Panc1 (cell line): ENCODE results near the gene TMEM87A. TPM values are rescaled to one million over a fixed set of nuclear protein-coding genes. Genes with fewer than 3 reads are reported as not detected.

Source experiments
- ATAC-seq: fragments of 200-7000 bp; cut with Tn5 transposase; 2 replicates; pipeline ENCODE4 v1.9.1; 2020; ENCODE audit warnings: mild to moderate bottlenecking, moderate library complexity
- BruUV-seq: library from RNA; stranded (reverse); fragments of 400-500 nt; replicated peaks from 2 replicates; lab custom pipeline; 2021; lab: Mats Ljungman, UMichigan
- CTCF ChIA-PET: fragments of 300-600 bp; sonication (Branson Sonifier 250); formaldehyde crosslinking; loops from one replicate; lab custom pipeline; 2022; ENCODE audit warnings: antibody characterized with exemption; lab: Charles Lee
- POLR2A ChIA-PET: fragments of 300-600 bp; sonication (Branson Sonifier 250); formaldehyde crosslinking; loops from one replicate; lab custom pipeline; 2022; ENCODE audit warnings: antibody characterized with exemption; lab: Charles Lee
- DNase-seq: peaks from one replicate; pipeline ENCODE4 v3.0.0-alpha.2; 2010; ENCODE audit warnings: low read depth, low spot score
- H3K27ac ChIP-seq: 2 replicates; pipeline ENCODE4 v1.5.1; 2011; ENCODE audit warnings: mild to moderate bottlenecking, low read length, inconsistent platforms
- H3K27me3 ChIP-seq: fragments of 200-500 bp; sonication (Bioruptor generic); 2 replicates; pipeline ENCODE4 v1.6.0; 2014; ENCODE audit warnings: low read length, inconsistent platforms; ENCODE audit not compliant: control insufficient read depth, insufficient read depth
- H3K36me3 ChIP-seq: fragments of 200-500 bp; sonication (Bioruptor generic); 2 replicates; pipeline ENCODE4 v1.5.1; 2014; ENCODE audit warnings: inconsistent platforms, mild to moderate bottlenecking, low read length, moderate library complexity; ENCODE audit not compliant: control insufficient read depth, insufficient read depth
- H3K4me1 ChIP-seq: 2 replicates; pipeline ENCODE4 v1.5.1; 2011; ENCODE audit warnings: inconsistent platforms, mild to moderate bottlenecking, low read length, moderate library complexity; ENCODE audit not compliant: control insufficient read depth, insufficient read depth
- H3K4me3 ChIP-seq, 2 experiments: 2 replicates each; pipeline ENCODE4 v1.5.1; 2011 to 2012; ENCODE audit warnings: low read depth in 2 of 2, low read length in 2 of 2, mild to moderate bottlenecking in 2 of 2, inconsistent platforms in 1 of 2, moderate library complexity in 1 of 2
- H3K9me3 ChIP-seq: fragments of 200-500 bp; sonication (Bioruptor generic); 2 replicates; pipeline ENCODE4 v1.5.1; 2014; ENCODE audit warnings: low read depth, mild to moderate bottlenecking, inconsistent platforms, low read length, moderate library complexity; ENCODE audit not compliant: control insufficient read depth, insufficient read depth
- POLR2AphosphoS5 ChIP-seq: IDR thresholded peaks from 2 replicates; pipeline ENCODE4 v1.6.1; 2012; ENCODE audit warnings: mild to moderate bottlenecking, low read depth, low read length, moderate library complexity
- REST ChIP-seq, 2 experiments: IDR thresholded peaks; 2 replicates each; pipeline ENCODE4 v1.6.1; 2011 to 2012; ENCODE audit warnings: low read depth in 2 of 2, control low read depth in 1 of 2, low read length in 1 of 2, mild to moderate bottlenecking in 1 of 2, moderate library complexity in 1 of 2; ENCODE audit not compliant: insufficient read depth in 1 of 2
- SIN3A ChIP-seq: IDR thresholded peaks from 2 replicates; pipeline ENCODE4 v1.6.1; 2012; ENCODE audit warnings: low read depth, mild to moderate bottlenecking, low read length, moderate library complexity, borderline replicate concordance; ENCODE audit not compliant: insufficient read depth
- TCF7L2 ChIP-seq: IDR thresholded peaks from 2 replicates; pipeline ENCODE4 v1.6.1; 2011; ENCODE audit warnings: mild to moderate bottlenecking, low read depth, low read length, inconsistent platforms
- in situ Hi-C: cut with HindIII; loops from 2 replicates; pipeline ENCODE4 v1.10.0; 2016; ENCODE audit warnings: low sequenced_read_pairs, low pct_unique_long_range_greater_than_20kb
- intact Hi-C: fragments of 100-400 bp; cut with micrococcal nuclease; formaldehyde crosslinking; loops from one replicate; pipeline ENCODE4 v1.10.0; 2022; ENCODE audit not compliant: unreplicated experiment
- total RNA-seq: library from RNA; stranded (reverse); gene quantifications from one replicate; pipeline ENCODE4 v1.2.1, GENCODE V29; 2021; ENCODE audit not compliant: unreplicated experiment
- TF ChIP-seq, protein P1 (sequence below): fragments of 450-650 bp; IDR thresholded peaks from 2 replicates; pipeline ENCODE4 v1.5.1; 2017; ENCODE audit warnings: mild to moderate bottlenecking

The TMEM87A gene
- total RNA-seq, 1 experiment from 2014 or later: 49.6 TPM

- TF ChIP-seq TCF7L2 (no peak), POLR2AphosphoS5 (no peak), SIN3A (no peak), REST (IDR thresholded peaks at IDR 0.05; ENCODE audit: insufficient read depth in 1 of 2, low read depth in 2 of 2, low read length in 1 of 2) (no peak)
- TF ChIP-seq, protein P1, sequence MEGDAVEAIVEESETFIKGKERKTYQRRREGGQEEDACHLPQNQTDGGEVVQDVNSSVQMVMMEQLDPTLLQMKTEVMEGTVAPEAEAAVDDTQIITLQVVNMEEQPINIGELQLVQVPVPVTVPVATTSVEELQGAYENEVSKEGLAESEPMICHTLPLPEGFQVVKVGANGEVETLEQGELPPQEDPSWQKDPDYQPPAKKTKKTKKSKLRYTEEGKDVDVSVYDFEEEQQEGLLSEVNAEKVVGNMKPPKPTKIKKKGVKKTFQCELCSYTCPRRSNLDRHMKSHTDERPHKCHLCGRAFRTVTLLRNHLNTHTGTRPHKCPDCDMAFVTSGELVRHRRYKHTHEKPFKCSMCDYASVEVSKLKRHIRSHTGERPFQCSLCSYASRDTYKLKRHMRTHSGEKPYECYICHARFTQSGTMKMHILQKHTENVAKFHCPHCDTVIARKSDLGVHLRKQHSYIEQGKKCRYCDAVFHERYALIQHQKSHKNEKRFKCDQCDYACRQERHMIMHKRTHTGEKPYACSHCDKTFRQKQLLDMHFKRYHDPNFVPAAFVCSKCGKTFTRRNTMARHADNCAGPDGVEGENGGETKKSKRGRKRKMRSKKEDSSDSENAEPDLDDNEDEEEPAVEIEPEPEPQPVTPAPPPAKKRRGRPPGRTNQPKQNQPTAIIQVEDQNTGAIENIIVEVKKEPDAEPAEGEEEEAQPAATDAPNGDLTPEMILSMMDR: no peak
- ATAC-seq (no peak), DNase-seq (no peak)
- no peaks in the 10 kb centered on the region for H3K27me3 ChIP-seq
- BruUV-seq: no TSS peak
- ChIA-PET POLR2A (interaction anchor here (0.6 kb wide), 2 partner anchors 41 to 232 kb away, joined by 3 read pairs; no protein-coding TSS in a partner anchor), CTCF (no interaction called here)
- no peak overlapping the region for H3K27ac ChIP-seq
- intact Hi-C loops (no loop called here), in situ Hi-C loops (no loop called here)
- no peaks in the 10 kb centered on the region for H3K4me1 ChIP-seq
- H3K36me3 ChIP-seq: peaks cover 23% of the 10 kb centered on the region
- H3K9me3 ChIP-seq: no peaks in the 10 kb centered on the region
- no peak overlapping the region for H3K4me3 ChIP-seq
These were observed 40.1 kb downstream of the TMEM87A start for GRCh38 chr15:42233107-42233506.

GRCh38 chr15:42232606-42233005 is 40.6 kb downstream of the TMEM87A start:
- H3K36me3 ChIP-seq: peaks cover 27% of the 10 kb centered on the region
- in situ Hi-C loops: no loop called here

More at GRCh38 chr15:42232606-42233005, 40.6 kb downstream of the TMEM87A start:
- DNase-seq (no peak), ATAC-seq (no peak)
- ChIA-PET POLR2A (interaction anchor here (0.6 kb wide), 2 partner anchors 40 to 233 kb away, joined by 3 read pairs; no protein-coding TSS in a partner anchor), CTCF (no interaction called here)
- no TSS peak for BruUV-seq
- Histone ChIP-seq H3K4me3 (no peak overlapping the region), H3K27ac (no peak overlapping the region), H3K4me1 (no peaks in the 10 kb centered on the region), H3K9me3 (no peaks in the 10 kb centered on the region), H3K27me3 (no peaks in the 10 kb centered on the region)
- TF ChIP-seq REST (IDR thresholded peaks at IDR 0.05; ENCODE audit: insufficient read depth in 1 of 2, low read depth in 2 of 2, low read length in 1 of 2): no peak
- no peak for TF ChIP-seq SIN3A
- intact Hi-C loops: no loop called here
